Breast epithelium (tissue), 4 donors: ENCODE data around the gene LSM14B. TPM values are rescaled to one million over a fixed set of nuclear protein-coding genes. Genes with fewer than 3 reads are reported as not detected.

Experiments
- DNase-seq, 2 donors: peaks; one replicate each; pipeline ENCODE4 v3.0.0-alpha.2; 2019; ENCODE audit warnings: low spot score in 2 of 2
- H3K27ac ChIP-seq, 2 donors: fragments of 200-600 bp; sonication (generic) in 1 of 2; one replicate each; pipeline ENCODE4 v1.5.1; 2016 to 2019; ENCODE audit warnings: mild to moderate bottlenecking in 1 of 2
- H3K27me3 ChIP-seq, 2 donors: fragments of 200-600 bp; sonication (generic) in 1 of 2; one replicate each; pipeline versions ENCODE4 v1.5.1 to v1.6.0; 2017 to 2019; ENCODE audit warnings: control low read depth in 1 of 2, mild to moderate bottlenecking in 1 of 2
- H3K36me3 ChIP-seq: fragments of 200-600 bp; one replicate; pipeline ENCODE4 v1.5.1; 2019
- H3K4me1 ChIP-seq, 2 donors: fragments of 200-600 bp; sonication (generic); one replicate each; pipeline ENCODE4 v1.5.1; 2016 to 2019; ENCODE audit warnings: control low read depth in 1 of 2
- H3K4me3 ChIP-seq, 3 donors: fragments of 200-600 bp; sonication (generic); 1 replicate in 2 of 3; 2 replicates in 1 of 3; pipeline ENCODE4 v1.5.1; 2016 to 2019; ENCODE audit warnings: mild to moderate bottlenecking in 3 of 3, moderate library complexity in 2 of 3
- H3K9me3 ChIP-seq, 2 donors: fragments of 200-600 bp; sonication (generic) in 1 of 2; one replicate each; pipeline ENCODE4 v1.5.1; 2016 to 2019; ENCODE audit warnings: control low read depth in 1 of 2
- CTCF ChIP-seq, 3 donors: fragments of 450-650 bp; IDR thresholded peaks; one replicate each; pipeline ENCODE4 v1.5.1; 2016 to 2017; ENCODE audit warnings: antibody characterized with exemption in 3 of 3, mild to moderate bottlenecking in 3 of 3, moderate library complexity in 3 of 3
- POLR2A ChIP-seq: fragments of 450-650 bp; IDR thresholded peaks from one replicate; pipeline ENCODE4 v1.6.1; 2016; ENCODE audit warnings: antibody characterized with exemption, mild to moderate bottlenecking, moderate library complexity
- POLR2AphosphoS5 ChIP-seq, 3 donors: sonication (generic); formaldehyde crosslinking; IDR thresholded peaks; one replicate each; pipeline ENCODE4 v1.6.1; 2017; ENCODE audit warnings: antibody characterized with exemption in 3 of 3
- intact Hi-C: fragments of 100-400 bp; cut with DNase I; formaldehyde crosslinking; loops from one replicate; pipeline ENCODE4 v1.15.1; 2023; ENCODE audit warnings: low total_unique reads
- total RNA-seq, 3 donors: library from RNA; depleted of rRNA; stranded (reverse); fragments of >200 nt; gene quantifications; one replicate each; pipeline ENCODE4 v1.1.0, GENCODE V29; 2016

Gene LSM14B
- total RNA-seq, 3 donors from 2014 or later = 20.6 to 26.5 (median 25.6) TPM

- Histone ChIP-seq H3K27me3 (peaks cover 0 to 9% of the 10 kb centered on the region in 2 donors), H3K4me1 (no peaks in the 10 kb centered on the region), H3K27ac (no peak overlapping the region), H3K9me3 (peaks cover 41 to 42% of the 10 kb centered on the region in 2 donors), H3K4me3 (no peak overlapping the region), H3K36me3 (no peaks in the 10 kb centered on the region)
- no peak for DNase-seq
- intact Hi-C loops = no loop called here
- no peak for TF ChIP-seq POLR2A
- TF ChIP-seq POLR2AphosphoS5 (IDR thresholded peaks at IDR 0.05) = no peak
- TF ChIP-seq CTCF (IDR thresholded peaks at IDR 0.05) = no peak
Measured at GRCh38 chr20:62103508-62104233, 18.6 kb upstream of the LSM14B start.

GRCh38 chr20:62104234-62104789 is 18.0 kb upstream of the LSM14B start:
- Histone ChIP-seq H3K4me3 (no peak overlapping the region), H3K27me3 (peaks cover 0 to 9% of the 10 kb centered on the region in 2 donors), H3K4me1 (no peaks in the 10 kb centered on the region), H3K36me3 (no peaks in the 10 kb centered on the region), H3K27ac (no peak overlapping the region), H3K9me3 (peaks cover 46 to 47% of the 10 kb centered on the region in 2 donors)
- TF ChIP-seq CTCF (IDR thresholded peaks at IDR 0.05) (no peak), POLR2A (no peak), POLR2AphosphoS5 (IDR thresholded peaks at IDR 0.05) (no peak)
- no peak for DNase-seq
- intact Hi-C loops = no loop called here

GRCh38 chr20:62104791-62105345 is 17.4 kb upstream of the LSM14B start:
- H3K27me3 ChIP-seq = peaks cover 0 to 9% of the 10 kb centered on the region in 2 donors
- intact Hi-C loops = no loop called here
- H3K9me3 ChIP-seq = peaks cover 46 to 53% of the 10 kb centered on the region in 2 donors
- H3K4me1 ChIP-seq = no peaks in the 10 kb centered on the region
- H3K4me3 ChIP-seq = no peak overlapping the region
- H3K27ac ChIP-seq = no peak overlapping the region
- no peaks in the 10 kb centered on the region for H3K36me3 ChIP-seq
- no peak for DNase-seq
- no peak for TF ChIP-seq CTCF (IDR thresholded peaks at IDR 0.05)
- TF ChIP-seq POLR2A = no peak
- no peak for TF ChIP-seq POLR2AphosphoS5 (IDR thresholded peaks at IDR 0.05)

- no peaks in the 10 kb centered on the region for H3K4me1 ChIP-seq
- DNase-seq = no peak
- H3K27me3 ChIP-seq = peaks cover 0 to 9% of the 10 kb centered on the region in 2 donors
- H3K9me3 ChIP-seq = peaks cover 45 to 50% of the 10 kb centered on the region in 2 donors
- no peak for TF ChIP-seq POLR2A
- no peak for TF ChIP-seq CTCF (IDR thresholded peaks at IDR 0.05)
- no peak for TF ChIP-seq POLR2AphosphoS5 (IDR thresholded peaks at IDR 0.05)
- no peak overlapping the region for H3K4me3 ChIP-seq
- intact Hi-C loops = no loop called here
- no peak overlapping the region for H3K27ac ChIP-seq
- H3K36me3 ChIP-seq = no peaks in the 10 kb centered on the region
Measured at GRCh38 chr20:62105592-62105991, 16.7 kb upstream of the LSM14B start.

- Histone ChIP-seq H3K27me3 (peaks cover 0 to 5% of the 10 kb centered on the region in 2 donors), H3K9me3 (peaks cover 49 to 52% of the 10 kb centered on the region in 2 donors), H3K36me3 (no peaks in the 10 kb centered on the region), H3K4me3 (no peak overlapping the region), H3K4me1 (no peaks in the 10 kb centered on the region), H3K27ac (no peak overlapping the region)
- intact Hi-C loops = no loop called here
- DNase-seq = no peak
- no peak for TF ChIP-seq POLR2A
- TF ChIP-seq POLR2AphosphoS5 (IDR thresholded peaks at IDR 0.05) = no peak
- TF ChIP-seq CTCF (IDR thresholded peaks at IDR 0.05) = no peak
Measured at GRCh38 chr20:62111148-62111547, 11.1 kb upstream of the LSM14B start.
